Stimulated activated CD4-positive, alpha-beta T cell treated with anti-CD3 and anti-CD28 coated beads, Interleukin-1b, Interleukin-23, amount 100 ng/mL, for 4 hours (primary cell): ENCODE data around the gene FGD2.
"Not testable (repeated sequence)": the region's sequence is repeated elsewhere in the genome, so short reads cannot be mapped to it uniquely, and the experiment has no call there.

Source experiments
- DNase-seq, 2 donors: peaks; one replicate each; pipeline ENCODE4 v3.0.0-alpha.2; 2020; ENCODE audit warnings: low read depth in 2 of 2

FGD2 gene

DNA sequence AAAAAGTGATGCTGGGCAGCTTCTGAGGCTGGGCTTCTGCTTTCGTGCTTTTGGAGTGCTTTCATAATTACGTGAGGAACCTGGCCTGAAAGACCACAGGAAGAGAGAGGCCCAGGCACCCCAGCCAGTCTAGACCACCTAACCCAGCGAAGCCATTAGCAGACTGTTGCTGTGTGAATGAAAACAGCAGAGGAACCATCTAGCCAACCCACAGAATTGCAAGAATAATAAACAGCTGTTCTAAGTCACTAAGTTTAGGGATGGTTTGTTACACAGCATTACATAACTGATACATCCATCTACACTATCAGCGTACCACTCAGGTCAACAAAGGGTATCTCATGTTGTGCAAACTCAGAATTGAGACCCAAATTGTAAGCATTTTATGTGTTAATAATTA lies 34.5 kb downstream of the FGD2 start:
- DNase-seq: no peak

DNA sequence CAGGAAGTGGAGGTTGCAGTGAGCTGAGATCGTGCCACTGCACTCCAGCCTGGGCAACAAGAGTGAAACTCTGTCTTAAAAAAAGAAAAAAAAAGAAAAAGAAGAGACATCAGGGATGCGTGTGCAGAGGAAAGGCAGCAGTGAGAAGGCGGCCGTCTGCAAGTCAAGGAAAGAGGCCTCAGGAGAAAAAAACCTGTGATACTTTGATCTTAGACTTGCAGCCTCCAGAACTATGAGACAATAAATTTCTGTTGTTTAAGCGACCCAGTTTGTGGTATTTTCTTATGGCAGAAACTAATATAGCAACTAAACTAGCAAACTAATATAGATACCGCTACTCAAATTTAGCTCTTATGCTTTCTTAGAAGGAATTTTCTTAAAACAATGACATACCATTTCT lies 36.1 kb downstream of the FGD2 start:
- no peak for DNase-seq

DNA sequence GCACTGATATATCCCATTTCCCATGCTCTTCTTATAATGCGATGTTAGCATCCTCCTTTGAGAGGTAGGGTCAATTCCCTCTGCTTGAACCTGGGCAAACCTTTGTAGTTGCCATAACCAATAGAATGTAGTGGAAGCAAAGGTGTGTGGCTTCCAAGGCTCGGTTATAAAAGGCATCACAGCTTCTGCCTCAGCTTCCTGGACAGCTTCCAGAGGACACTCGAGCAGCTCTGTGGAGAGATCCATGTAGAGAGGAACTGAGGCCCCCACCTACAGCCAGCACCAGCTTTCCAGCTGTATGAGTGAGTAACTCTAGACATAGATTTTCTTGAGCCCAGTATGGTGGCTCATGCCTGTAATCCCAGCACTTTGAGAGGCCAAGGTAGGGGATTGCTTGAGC lies 36.7 kb downstream of the FGD2 start:
- no peak for DNase-seq

DNA sequence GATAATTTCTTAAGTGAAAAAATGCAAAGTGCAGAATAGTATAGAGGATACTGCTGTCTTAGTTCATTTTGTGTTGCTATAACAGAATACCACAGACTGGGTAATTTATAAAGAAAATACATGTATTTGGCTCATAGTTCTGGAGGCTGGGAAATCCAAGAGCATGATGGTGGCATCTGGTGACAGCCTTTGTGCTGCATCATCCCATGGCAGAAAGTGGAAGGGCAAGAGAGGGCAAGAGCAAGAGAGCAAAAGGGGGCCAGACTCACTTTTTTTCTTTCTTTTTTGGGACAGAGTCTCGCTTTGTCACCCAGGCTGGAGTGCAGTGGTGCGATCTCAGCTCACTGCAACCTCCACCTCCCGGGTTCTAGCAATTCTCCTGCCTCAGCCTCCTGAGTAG lies 37.6 kb downstream of the FGD2 start:
- not testable (repeated sequence) for DNase-seq

DNA sequence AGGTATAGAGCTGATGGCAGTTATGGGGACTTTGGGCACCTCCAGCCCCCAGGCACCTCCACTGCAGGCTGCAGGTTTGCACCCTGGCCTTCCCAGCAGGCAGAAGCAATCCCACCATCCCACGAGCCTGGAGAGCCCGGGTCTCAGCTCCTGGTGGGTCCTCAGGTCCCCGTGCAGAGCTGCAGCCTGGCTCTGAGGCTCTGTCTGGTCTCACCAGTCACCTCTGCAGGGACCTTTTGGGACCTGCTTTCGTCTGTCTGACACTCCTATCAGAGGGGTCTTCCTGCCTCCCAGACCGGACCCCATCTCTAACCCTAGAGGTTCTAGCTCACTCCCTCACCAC lies 41.9 kb downstream of the FGD2 start:
- no peak for DNase-seq

DNA sequence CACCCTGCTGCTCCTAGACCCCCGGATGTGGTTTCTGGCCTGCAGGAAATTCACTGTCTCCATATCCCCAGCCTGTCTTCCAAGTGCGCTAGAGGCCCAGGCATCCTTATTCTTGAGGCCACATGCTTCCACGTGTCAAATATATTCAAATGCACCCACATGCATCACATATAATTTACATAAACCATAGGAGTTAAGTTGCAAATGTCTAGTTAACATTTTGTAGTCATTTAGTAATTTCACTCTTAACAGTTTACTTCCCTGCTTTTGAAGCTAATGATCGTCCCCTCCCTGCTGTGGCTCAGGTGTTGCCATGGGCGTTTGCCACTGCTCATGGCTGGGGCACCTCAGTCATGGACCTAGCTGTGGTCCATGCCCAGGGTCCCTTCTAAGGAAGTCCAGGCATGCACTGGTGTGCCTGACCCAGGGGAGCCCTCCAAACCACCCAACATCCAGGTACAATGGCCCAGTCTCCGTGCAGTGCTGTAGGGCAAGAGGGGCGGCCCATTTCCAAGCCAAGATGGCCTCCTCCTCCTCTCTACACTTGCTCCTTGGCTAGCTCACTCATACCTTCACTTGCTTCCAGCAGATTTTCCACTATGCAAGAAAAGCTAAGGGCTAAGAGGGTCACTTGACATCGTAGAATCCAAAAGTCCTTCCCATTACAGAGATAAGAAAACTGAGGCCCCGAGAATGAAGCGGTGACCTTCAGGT lies 42.4 kb downstream of the FGD2 start:
- DNase-seq: no peak

DNA sequence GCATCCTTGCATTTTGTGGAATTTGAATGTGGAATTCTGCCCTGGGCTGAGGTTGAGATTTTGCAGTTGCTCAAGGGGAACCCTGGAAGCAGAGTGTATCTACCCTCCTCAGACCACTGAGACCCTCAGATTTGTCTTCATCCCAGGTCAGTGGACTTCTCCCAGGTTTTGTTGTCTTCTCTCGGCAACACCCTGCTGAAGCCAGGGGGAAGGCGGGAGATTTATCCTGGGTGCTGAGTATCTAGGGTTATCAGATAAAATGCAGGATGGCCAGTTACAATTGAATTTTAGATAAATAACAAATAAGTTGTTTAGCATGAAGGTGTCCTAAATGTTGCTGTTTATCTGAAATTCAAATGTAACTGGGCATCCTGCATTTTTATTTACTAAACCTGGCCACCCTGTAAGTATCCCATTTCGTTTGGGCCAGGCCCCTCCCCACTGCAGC lies 43.0 kb downstream of the FGD2 start:
- no peak for DNase-seq

DNA sequence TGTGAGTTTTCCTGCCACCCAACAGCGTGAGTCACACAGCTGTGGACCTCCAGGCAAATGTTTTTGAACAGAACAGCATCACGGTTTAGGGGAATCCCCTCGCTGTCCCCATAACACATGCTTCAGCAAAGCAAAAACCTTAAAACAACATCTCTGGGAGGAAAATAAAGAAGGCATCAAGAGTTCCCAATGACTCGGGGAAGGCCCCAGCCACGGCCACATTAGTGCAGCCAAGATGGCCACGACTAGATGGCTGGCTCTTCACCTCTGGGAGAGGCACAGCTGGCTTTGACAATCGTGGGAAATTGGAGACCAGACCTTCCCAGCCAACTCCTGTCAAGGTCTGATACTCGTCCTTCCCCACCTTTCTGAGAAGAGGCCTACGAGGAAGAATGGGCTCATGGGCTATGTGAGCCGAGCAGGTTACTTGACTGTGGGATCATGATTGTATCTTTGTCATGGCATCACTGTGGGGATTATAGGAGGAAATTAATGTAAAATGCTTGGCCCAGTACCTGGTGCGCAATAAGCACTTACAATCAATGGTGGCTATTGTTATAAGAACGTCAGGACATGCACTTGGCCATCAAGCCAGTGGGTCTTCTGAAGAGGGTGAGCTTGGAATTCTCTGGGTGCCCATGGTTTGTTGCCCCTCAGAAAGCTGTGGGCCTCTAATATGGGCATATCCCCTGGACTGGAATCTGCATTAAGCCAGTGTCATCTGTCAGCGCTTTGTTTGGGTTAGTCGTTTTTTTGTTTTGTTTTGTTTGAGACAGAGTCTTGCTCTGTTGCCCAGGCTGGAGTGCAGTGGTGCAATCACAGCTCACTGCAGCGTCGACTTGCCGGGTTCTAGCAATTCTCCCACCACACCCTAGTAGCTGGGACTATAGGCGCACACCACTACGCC lies 43.6 kb downstream of the FGD2 start:
- peak; percentile 55 to 64 for DNase-seq

DNA sequence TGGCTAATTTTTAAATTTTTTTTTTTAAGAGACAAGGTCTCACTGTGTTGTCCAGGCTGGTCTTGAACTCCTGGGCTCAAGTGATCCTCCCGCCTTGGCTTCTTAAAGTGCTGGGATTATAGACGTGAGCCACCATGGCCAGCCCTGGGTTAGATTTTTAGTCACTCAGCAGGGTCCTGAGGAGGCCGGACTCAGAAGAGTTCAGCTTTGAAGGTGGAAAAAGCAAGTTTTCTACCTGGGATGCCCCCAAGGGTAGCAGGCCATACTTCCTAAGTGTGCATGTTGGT lies 44.2 kb downstream of the FGD2 start:
- peak in 1 of 2 donors; percentile 9 for DNase-seq

DNA sequence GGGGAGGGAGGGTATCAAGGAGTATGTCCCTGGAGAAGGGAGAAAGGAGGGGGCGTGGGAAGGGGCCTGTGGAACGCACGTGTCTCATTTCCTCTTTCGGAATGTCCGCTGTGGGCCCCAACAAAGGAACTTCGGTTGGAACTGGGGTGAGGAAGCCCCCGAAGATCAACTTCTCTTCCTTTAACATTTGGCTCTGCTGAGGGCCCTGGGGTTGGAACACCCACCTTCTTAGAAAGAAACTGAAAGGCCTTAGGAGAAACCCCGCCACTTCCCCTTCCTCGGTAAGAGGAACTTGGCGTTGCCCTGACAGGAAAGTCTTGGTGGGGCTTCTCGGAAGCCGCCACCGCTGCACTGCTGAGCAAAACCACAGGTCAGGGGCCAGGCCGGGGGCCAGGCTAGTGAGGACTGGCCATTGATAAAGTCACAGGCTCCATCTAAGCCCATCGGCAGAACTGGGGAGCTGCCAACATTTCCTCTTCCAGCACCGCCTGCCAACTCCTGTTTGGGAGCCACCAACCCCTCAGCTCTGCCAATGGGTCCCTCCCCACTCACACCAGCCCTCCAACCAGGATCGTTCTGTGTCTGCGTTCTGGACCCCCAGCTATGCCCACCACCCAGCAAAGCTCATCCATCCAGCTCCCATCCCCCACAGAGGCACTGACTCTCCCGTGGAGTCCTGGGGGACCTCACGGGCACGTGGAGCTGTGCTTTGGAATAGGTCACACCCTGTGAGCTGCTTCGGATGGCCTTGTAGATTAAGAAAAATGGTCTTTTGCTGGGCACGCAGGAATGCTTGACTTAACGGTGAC lies 44.8 kb downstream of the FGD2 start:
- peak; percentile 46 to 50 for DNase-seq

DNA sequence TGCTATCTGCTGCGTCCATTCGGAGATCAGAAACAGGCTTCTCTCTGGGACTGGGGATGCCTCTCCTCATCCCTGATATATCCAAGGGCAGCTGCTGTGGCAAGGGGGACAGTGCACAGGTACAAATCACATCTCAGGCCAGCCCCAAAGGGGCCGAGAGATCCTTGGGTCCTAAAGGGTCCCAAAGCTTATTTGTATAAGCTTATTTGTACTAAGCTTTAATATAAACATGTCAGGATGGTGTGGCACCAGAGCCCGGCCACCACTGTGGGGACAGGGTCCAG lies 45.3 kb downstream of the FGD2 start:
- no peak for DNase-seq

DNA sequence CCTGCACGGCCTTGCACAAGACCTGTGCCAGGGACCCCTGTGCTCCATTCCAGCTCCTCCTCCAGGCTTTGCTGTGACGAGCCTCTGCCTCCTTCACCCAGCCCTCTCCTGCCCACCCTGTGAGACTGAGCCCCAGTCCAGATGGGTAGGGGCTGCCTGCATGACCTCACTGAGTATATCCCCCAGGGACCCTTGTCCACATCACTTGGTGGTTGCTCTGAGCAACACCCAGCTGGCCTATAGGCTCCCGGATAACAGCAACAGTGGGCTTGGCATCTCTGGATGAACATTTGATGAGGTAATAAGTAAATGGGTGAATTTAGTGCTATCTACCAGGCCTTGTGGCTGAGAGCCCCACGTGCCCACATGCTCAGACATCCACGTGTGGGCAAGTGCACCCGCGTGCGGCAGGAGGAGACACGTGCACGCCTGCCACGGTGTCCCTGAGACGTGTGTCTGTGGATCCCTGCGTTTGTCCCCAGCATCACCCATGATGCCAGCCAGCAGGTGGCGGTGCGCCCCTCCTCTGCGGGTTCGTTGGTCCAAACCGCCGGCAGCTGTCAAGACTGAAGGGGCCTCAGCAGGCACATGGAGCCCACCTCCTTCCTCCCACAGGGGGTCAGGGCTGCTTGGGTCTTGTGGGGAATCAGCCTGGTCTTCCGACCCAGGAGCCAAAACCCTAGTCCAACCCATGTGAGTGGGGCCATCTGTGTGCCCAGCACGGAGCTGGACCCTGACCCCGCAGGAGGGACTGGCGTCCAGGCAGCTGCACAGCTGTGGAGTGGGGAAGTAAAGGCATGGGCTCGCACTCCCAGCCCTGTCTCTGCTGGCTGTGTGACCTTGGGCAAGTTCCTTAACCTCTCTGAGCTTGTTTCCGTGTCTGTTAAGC lies 45.9 kb downstream of the FGD2 start:
- peak; percentile 83 to 89 for DNase-seq

DNA sequence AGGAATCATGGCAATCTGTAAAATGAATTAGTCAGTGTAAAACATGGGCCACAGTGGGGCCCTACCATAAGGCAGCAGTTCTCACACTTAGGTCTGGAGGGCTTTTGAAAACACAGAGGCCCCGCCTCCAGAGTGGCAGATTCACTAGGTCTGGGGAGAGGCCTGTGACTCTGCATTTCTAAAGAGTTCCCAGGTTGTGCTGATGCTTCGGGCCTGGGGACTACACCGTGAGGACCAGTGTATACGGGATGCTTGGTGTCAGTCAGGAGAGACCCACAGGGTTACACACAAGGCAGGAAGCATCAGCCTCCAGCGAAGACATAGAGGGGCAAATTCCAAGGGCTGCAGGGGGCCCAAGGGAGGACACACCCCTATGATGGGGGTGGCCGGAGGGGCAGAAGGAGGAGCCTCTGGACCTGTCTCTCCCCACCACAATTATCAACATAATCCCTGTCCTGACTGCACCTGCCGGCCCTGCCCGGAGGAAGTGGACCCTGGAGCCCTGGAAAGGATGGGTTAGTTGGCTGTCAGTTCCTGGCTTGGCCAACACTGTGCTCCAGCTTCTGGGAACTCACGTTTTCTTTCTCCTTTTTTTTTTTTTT lies 46.7 kb downstream of the FGD2 start:
- no peak for DNase-seq

DNA sequence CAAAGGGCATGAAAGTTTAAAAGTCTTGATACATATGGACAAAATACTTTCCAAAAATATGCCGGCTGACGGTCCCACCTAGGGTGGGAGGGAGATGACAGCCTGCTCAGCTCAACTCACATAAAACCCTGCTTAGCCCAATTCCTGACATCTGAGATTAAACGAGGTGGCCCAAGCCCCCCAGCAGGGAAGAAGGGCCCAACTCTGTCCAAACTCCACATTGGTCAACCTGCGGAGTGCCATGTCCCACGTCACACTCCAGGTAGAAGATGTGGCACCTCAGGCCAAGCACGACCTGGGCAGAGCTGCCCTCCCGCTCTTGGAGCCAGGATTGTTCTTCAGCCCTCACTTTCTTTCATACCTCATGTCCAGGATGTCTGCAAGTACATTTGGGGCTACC lies 48.2 kb downstream of the FGD2 start:
- no peak for DNase-seq

DNA sequence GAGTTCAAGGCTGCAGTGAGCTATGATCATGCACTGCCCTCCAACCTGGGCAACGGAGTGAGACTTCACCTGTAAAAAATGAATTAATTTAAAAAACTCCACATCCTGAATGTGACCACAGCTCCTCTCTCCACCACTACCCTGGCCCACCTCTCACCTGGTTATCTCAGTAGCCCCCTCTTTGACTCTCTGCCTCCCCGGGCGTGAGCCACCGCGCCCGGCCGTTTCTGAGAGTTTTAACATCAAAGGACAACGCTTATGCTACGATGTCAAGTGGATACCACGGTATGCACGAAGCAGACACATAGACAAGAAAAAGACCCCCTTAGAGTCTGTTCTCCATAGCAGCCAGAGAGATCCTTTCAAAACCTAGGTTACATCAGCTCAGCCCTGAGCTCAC lies 48.7 kb downstream of the FGD2 start:
- no peak for DNase-seq

DNA sequence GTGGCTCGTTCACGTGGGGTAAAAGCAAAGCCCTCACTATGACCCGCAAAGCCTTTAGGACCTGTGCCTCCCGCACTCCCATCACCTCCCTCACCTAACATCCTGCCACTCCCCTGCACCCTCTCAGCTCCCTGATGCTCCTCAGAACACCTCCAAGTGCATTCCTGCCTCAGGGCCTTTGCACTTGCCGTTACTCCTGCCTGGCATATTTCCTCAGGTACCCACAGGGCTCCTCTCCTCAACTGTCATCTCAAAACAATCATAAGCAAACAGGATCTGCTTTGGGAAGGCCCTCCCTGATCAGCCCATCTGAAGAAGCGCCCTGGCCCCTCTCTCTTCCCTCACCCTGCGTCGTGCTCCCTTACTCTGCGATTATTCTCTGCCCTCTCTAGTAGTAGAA lies 49.1 kb downstream of the FGD2 start:
- no peak for DNase-seq

DNA sequence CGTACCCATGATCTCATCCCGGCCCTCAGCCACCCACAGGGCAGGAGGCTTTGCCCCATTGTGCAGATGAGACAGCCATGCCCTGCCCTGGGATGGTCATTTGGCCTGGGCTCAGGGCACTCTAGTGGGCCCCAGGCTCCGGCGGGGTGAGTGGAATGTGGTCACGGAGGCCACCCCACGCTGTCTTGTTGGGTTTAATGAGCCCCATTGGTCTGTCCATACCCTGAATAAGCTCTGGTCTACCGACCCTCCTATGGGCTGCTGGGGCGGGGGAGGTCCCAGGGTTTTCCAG lies 50.6 kb downstream of the FGD2 start:
- no peak for DNase-seq

DNA sequence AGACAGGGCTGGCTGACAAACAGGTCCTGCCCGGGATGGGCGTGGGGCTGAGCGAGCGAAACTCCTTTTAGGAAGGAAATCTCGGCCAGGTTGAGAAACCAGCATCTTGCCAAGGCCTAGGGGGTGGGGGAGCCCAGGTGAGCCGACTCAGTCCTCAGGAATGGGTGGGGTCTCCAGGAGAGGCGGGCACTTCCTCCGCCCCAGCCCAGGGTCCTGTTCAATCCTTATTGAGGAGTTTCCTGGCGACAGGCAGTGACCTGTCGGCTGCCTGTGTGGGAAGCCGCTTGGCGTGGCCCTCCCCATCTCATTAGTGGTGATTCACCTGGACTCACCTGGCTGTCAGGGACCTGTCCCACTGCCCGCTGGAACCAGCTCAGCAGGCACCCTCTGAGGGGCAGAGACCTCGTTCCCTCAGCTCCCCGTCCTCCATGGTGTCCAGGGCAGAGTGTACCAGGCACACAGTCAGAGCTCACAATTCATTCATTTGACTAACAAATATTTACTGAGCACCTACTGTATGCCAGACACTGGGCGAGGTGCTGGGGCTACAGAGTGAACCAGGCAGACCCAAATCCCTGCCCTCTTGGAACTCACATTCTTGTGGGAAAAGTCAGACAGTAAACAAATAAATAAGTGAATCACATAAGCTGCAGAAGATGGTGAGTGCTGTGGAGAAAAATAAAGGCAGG lies 51.1 kb downstream of the FGD2 start:
- DNase-seq: no peak

DNA sequence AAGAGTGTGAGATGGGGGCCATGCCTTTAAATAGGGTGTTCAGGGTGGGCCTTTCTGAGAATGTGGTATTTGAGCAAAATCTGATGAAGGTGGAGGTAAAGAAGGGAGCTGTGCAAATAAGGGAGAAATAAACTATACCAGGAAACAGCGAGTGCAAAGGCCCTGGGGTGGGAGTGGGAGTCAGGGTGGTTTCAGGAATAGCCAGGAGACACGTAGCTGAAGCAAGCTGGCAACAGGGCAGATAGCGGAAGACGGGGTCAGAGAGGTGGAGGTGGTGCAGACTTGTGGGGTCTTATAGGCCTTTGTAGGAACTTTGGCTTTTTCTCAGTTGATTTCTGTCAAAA lies 51.6 kb downstream of the FGD2 start:
- no peak for DNase-seq

DNA sequence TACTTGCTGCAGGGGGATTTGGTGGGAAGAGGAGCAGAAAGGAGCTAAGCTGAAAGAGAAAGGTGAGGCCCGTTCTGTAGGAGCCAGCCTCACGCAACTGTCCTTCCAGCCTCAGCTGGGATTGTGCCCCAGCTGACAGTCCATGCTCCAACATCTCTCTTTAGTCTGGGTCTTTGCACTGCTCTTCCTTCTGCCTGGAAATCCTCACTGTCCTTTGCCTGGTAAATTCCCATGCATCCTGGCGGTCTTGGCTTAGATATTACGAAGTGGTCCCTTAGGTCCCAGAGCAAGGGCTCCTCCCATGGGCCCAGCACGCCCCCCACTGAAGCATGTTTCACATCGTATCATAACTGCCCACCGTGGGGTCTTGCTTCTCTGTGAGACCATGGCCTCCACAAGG lies 52.2 kb downstream of the FGD2 start:
- DNase-seq: no peak

DNA sequence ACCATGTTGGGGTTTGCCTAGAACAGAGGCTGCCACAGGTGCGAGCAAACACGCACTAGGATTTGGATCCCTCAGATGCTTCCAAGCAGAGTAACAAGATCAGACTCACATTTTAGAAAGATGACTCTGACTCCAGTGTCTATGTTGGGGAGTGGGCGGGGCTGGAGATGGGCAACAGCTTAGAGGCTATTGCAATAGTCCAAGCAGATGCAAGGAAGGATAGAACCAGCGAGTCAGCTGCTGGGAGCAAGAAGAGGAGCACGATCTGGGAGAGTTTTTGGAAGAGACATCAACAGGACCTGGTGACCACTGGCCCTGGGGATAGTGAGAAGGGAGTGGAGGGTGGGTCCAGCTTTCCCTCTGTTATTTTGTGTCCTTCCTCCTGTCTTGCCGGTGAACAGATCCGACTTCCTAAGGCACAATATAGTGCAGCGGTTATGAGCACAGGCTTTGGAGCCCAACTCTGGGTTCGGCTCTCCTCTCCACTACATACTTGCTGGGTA lies 52.7 kb downstream of the FGD2 start:
- DNase-seq: no peak
